ENCODE results near the gene ZGLP1. TPM values are rescaled to one million over a fixed set of nuclear protein-coding genes. Genes with fewer than 3 reads are reported as not detected.
"Not testable (repeated sequence)": the region's sequence is repeated elsewhere in the genome, so short reads cannot be mapped to it uniquely, and the experiment has no call there.

Gene ZGLP1
- polyA plus RNA-seq, 3 donors = 5.8 to 10.2 (median 7.5) TPM

DNA sequence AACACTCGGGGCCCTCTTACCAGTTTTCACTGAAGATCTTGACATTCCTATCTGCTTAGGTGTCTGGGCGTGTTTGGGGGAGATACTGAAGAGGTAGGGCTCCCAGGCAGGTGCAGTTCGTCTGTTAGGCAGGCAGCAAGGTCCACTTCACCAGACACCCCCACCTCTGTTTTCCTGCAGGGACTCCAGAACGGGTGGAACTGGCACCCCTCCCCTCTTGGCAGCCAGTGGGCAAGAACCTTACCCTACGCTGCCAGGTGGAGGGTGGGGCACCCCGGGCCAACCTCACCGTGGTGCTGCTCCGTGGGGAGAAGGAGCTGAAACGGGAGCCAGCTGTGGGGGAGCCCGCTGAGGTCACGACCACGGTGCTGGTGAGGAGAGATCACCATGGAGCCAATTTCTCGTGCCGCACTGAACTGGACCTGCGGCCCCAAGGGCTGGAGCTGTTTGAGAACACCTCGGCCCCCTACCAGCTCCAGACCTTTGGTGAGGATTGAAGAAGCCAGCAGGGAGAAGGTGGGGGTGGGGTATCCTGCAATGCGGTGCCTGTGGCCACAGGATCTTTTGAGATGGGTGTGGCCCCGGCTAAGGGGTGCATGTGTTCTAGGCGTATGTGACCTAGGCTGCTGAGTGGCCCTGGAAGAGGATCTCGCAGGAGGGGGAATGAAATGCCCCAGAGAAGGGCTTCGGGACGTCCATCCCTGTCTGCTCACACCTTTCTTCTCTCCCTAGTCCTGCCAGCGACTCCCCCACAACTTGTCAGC, 26.1 kb downstream of the ZGLP1 start:
- no peak for DNase-seq

DNA sequence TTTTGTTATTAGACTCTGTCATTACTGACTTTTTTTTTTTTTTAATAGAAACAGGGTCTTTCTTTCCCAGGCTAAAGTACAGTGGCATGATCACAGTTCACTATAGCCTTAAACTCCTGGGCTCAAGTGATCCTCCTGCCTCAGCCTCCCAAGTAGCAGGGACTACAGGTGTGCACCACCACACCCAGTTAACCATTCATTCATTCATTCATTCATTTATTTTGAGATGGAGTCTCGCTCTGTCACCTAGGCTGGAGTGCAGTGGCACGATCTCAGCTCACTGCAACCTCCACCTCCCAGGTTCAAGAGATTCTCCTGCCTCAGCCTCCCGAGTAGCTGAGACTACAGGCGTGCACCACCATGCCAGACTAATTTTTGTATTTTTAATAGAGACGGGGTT, 27.6 kb downstream of the ZGLP1 start:
- not testable (repeated sequence) for DNase-seq

DNA sequence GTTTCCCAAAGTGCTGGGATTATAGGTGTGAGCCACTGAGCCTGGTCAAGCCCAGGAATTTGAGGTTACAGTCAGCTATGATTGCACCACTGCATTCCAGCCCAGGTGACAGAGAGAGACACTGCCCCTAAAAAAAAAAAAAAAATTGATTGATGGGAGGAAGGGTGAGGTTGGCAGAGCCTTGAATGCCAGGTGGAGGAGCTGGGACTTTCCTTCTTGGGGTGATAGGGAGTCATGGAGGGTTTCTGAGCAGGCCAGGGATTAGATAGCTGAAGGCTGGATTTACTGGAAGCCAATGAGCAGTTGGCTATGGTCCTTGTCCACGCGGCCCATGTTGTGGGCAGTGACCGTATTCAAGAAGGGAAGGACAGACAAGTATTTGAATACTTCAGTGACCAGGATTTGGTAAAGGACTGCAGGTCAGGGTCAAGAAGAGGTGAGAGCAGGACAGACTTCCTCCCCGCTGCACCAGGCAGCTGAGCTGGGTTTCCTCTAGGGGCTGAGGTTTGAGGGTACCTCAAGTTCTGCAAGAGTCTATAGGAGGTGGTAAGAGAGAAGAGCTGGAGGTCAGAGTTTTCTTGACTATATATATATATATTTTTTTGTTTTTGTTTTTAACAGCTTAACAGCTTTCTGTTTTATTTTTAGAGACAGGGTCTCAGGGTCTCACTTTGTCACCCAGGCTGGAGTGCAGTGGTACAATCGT, 29.7 kb downstream of the ZGLP1 start:
- DNase-seq = no peak

DNA sequence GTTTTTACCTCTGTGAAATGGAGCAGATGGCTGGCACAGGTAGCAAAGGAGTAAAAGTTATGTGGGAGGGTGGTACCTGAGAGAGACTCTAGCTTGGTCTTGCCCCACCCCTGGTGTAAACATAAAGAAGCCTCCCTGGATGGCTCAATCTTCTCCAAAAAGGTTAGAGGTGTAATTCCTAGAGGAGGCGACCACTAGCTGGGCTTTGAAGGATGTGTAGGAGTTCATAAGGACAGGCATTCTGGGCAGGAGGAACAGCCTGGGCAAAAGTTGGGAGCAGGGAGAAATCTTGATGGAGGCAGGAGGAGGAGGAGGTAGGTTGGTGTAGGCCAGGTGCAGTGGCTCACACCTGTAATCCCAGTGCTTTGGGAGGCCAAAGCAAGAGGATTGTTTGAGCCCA, 30.7 kb downstream of the ZGLP1 start:
- no peak for DNase-seq

DNA sequence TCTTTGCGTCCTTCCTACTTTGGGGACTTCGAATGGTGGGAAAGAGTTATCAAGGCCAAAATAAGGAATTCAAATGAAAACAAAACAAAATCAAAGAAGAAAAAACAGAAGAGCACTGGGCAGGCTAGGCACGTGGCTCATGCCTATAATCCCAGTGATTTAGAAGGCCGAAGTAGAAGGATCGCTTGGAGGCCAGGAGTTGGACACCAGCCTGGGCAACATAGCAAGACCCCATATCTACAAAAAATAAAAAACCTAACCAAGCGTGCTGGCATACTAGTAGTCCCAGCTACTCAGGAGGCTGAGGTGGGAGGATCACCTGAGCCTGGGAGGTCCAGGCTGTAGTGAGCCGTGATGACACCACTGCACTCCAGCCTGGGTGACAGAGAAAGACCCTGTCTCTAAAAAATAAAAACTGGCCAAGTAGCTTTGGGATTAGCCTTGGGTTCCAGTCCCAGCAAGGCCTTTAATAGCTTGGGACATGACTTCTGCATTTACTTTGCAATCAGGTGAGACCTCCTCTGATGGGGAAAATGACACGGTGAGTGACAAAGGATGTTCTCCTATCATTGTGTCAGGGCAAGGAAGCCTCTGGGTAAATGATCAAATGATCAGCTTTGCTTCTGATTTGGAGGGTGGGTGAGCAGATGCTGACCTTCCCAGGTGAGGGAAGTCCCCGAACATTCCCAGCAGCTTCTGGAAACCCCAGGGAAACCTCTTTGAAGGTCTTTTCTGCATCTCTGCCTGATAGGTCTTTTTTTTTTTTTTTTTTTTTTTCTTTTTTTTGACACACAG, 31.6 kb downstream of the ZGLP1 start:
- DNase-seq = no peak

DNA sequence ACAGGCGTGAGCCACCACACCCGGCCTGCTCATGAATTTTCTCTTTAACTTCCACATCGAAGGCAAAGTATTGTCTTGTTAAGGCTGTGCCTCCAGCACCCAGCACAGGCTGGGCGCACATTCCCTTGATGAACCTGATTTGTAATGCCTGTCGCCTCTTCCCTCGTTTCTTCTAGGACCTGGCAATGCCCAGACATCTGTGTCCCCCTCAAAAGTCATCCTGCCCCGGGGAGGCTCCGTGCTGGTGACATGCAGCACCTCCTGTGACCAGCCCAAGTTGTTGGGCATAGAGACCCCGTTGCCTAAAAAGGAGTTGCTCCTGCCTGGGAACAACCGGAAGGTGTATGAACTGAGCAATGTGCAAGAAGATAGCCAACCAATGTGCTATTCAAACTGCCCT, 35.0 kb downstream of the ZGLP1 start:
- DNase-seq = no peak

DNA sequence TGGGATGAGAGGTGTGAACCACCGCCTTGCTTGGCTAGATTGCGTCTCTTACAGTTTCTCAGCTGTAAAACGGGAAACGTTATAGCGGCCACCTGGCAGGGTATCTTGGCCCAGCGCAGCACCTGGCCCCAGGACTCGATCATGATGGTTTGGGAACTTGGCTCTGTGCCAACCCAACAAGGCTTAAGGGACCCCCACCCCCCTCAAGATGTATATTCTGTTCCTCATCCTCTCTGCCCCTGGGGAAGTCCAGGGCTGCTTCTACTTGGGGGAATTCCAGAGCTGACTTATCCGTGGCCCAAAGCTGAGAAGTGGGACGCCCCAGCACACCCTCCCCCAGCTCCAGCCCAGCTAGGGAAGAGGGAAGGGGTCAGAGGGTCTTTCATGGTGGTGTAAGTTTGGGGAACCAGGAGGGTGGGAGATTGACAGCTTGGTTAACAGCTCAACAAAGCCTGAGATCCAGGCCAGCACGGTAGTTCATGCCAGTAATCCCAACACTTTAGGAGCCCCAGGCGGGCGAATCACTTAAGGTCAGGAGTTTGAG, 38.0 kb downstream of the ZGLP1 start:
- no peak for DNase-seq

DNA sequence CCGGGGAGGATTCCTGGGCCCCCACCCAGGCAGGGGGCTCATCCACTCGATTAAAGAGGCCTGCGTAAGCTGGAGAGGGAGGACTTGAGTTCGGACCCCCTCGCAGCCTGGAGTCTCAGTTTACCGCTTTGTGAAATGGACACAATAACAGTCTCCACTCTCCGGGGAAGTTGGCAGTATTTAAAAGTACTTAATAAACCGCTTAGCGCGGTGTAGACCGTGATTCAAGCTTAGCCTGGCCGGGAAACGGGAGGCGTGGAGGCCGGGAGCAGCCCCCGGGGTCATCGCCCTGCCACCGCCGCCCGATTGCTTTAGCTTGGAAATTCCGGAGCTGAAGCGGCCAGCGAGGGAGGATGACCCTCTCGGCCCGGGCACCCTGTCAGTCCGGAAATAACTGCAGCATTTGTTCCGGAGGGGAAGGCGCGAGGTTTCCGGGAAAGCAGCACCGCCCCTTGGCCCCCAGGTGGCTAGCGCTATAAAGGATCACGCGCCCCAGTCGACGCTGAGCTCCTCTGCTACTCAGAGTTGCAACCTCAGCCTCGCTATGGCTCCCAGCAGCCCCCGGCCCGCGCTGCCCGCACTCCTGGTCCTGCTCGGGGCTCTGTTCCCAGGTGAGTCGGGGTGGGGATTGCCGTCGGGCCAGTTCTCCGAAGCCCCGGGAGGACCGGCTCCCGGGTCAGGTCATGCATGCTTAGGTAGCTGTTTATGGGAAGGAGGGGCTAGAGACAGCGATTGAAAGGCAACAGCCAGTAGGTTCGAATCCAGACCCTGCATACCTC, 38.8 kb downstream of the ZGLP1 start, which contains the start of gene ICAM1:
Gene ICAM1 (plus strand): TSS at position 505 of the 779 bp plus-strand sequence. CDS start 40 bp downstream, at position 545.
- no peak for DNase-seq

DNA sequence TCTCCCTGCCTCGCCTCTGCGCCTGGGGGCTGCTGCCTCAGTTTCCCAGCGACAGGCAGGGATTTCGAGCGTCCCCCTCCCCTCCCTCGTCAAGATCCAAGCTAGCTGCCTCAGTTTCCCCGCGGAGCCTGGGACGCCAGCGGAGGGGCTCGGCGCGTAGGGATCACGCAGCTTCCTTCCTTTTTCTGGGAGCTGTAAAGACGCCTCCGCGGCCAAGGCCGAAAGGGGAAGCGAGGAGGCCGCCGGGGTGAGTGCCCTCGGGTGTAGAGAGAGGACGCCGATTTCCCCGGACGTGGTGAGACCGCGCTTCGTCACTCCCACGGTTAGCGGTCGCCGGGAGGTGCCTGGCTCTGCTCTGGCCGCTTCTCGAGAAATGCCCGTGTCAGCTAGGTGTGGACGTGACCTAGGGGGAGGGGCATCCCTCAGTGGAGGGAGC, 39.4 kb downstream of the ZGLP1 start:
- no peak for DNase-seq

DNA sequence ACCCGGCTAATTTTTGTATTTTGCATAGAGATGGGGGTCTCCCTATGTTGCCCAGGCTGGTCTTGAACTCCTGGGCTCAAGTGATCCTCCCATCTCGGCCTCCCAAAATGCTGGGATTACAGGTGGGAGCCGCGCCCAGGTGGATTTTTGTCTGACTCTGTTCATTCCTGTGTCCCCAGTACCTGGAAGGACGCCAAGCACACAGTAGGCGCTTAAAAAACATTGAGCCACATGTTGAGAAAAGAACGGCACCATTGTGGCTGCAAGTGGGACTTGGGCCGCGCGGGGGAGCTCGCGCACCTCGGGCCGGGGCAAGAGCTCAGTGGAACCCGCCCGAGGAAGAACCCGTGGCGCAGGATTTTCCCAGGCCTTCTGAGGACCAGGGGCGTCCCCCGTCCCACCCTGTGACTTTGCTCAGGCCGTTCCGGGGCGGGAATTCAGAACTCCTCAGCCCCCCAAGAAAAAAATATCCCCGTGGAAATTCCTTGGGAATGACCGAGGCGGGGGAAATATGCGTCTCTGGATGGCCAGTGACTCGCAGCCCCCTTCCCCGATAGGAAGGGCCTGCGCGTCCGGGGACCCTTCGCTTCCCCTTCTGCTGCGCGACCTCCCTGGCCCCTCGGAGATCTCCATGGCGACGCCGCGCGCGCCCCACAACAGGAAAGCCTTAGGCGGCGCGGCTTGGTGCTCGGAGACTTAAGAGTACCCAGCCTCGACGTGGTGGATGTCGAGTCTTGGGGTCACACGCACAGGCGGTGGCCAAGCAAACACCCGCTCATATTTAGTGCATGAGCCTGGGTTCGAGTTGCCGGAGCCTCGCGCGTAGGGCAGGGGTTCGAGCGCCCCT, 40.1 kb downstream of the ZGLP1 start:
- DNase-seq = peak; percentile 62

DNA sequence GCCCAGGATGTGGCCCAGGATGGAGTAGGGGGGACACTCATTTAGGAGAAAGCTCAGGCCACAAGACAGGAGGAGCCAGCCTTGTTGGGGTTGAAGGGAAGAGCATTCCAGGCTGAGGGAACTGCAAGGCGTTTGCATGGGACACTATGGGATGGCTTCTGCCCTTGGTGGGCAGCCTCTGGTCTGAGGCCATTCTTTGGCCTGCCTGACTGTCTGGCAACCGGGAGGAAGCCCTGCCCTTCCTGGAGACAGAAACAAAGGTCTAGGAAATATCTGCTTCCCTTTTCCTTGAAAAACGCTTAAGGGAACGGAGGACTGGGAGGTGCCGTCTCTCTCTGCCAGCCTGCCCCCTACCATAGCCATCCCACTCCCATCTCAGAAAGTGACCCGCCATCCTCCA, 41.5 kb downstream of the ZGLP1 start:
- no peak for DNase-seq

DNA sequence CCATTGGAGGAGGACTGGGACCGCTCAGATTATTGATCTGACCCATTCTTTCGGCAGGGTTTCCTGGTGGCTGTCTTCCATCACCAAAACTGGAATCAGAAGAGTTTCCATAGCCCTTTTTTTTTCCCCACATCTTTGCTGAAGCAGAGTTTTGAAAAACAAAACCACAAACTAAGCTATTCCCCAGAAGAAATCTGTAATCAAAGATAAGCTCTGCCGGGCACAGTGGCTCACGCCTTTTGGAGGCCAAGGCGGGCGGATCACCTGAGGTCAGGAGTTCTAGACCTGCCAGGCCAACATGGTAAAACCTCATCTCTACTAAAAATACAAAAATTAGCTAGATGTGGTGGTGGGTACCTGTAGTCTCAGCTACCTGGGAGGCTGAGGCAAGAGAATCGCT, 42.9 kb downstream of the ZGLP1 start:
- no peak for DNase-seq

DNA sequence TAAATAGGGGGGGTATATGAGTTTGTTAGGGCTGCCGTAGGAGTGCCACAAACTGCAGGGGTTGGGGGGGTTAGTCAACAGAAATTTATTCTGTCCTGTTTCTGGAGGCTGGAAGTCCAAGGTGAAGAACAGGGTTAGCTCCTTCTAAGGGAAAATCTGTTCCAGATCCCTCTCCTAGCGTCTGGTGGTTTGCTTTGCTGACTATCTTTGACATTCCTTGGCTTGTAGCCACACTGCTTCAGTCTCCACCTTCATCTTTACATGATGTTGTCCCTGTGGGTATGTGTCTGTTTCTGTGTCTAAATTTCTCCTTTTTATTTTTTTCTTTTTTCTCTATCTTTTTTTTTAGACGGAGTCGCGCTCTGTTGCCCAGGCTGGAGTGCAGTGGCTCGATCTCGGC, 46.8 kb downstream of the ZGLP1 start:
- no peak for DNase-seq

DNA sequence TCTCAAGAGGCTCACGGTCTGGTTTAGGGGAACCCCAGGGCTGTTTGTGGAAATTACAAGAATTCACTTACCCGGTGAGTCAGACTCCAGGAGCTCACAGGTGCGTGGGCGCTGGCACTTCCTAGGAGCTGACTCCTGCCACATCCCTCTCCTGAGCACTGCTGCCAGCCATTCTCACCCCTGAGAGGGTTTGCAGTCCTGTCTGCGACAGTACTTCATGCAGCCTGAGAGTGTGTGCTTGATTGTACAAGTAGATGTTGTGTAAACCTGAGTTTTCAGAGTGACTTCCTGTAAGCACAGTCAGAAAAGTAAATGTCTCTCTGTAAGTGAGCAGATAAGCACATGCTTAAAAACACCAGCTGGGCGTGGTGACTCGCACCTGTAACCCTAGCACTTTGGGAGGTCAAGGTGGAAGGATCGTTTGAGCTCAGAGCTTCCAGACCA, 49.5 kb downstream of the ZGLP1 start:
- DNase-seq = no peak

DNA sequence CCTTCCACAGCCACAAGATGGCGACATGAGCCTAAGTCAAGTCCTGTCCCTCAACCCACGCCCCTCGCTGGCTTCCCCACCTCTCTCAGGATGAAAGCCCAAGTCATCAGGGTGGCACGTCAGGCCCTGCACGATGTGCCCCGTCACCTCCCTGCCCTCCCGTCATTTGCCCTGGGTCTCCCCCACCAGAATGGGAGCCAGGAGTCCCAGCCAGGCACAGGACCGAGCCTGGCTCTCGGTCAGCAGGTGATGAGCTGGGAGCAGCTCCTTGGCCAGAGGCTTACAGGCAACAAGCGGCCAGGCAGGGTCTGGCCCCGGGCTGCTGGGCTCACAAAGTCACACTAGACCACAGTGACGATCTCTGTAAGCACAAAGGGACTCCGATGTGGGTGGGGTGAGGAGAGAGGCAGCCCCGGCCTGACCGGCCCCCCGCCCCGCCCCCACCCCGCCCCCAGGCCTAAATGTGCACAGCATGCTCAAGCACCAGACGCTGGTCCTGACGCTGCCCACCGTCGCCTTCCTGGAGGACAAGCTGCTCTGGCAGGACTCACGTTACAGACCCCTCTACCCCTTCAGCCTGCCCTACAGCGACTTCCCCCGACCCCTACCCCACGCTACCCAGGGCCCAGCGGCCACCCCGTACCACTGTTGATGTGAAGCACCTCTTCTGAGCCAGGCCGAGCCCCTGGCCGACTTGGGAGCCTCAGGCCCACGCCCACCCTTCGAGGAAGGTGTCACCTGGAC, 50.3 kb downstream of the ZGLP1 start:
- peak; percentile 89 for DNase-seq

DNA sequence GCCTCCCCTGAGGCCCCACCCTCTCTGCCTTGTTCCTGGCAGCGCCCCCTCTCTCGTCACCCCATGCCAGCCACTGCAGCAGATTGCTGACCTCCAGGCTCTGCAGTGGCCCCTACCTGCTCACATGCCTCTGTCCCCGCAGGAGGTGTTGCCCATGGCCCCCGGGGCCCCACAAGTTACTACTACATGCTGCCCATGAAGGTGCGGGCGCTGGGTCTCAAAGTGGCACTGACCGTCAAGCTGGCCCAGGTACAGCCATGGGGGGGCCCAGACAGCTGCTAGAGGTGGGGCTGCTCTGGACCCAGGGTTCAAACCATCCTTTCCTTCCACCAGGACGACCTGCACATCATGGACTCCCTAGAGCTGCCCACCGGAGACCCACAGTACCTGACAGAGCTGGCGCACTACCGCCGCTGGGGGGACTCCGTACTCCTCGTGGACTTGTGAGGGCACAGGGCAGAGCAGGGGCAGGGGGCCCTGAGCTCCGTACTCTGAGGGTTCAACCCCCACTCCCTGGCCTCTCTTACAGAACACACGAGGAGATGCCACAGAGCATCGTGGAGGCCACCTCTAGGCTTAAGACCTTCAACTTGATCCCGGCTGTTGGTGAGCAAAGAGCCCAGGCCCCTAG, 51.4 kb downstream of the ZGLP1 start:
- no peak for DNase-seq

DNA sequence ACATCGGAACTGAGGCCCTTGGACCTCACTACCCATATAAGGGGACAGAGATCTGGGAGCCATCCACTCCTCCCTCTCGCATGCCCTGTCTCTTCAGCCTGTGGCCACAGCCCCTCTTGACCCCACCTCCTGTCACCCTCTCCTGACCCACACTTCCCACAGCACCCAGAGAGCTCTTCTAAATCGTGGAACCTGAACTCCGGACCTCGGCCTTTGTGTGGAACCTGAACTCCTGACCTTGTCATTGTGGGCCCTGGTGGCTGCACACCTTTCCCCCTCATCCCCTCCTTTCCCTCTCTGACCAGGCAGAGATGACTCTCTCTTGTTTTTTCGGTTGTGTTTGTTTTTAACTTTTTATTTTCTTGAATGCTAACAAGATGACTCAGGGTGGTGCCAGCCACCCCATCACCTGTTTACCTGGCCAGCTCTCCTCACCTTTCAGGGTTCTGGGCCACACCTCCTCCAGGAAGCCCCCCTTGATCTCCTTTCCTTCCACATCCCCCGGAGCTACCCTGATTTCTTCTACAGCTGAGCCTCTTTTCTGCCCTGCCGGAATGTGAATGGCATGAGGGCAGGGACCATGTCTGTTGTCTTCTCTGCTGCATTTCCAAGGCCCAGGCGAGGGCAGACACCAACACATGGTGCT, 52.5 kb downstream of the ZGLP1 start:
- DNase-seq = no peak

DNA sequence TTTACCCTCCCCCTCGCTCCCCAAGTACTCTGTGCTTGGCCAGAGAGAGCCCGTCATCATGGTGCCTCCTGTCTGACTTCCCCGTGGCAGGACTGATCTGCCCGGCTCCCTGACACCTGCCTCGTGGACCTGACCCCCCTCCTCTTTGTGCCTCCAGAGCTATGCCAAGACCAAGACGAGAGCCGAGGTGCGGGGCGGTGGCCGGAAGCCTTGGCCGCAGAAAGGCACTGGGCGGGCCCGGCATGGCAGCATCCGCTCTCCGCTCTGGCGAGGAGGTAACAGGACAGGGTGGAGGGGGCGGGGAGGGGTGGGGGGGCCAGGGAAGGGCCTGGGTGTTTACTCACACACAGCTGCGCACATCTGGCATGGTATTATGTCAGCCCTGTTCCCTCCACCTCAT, 53.1 kb downstream of the ZGLP1 start:
- no peak for DNase-seq

DNA sequence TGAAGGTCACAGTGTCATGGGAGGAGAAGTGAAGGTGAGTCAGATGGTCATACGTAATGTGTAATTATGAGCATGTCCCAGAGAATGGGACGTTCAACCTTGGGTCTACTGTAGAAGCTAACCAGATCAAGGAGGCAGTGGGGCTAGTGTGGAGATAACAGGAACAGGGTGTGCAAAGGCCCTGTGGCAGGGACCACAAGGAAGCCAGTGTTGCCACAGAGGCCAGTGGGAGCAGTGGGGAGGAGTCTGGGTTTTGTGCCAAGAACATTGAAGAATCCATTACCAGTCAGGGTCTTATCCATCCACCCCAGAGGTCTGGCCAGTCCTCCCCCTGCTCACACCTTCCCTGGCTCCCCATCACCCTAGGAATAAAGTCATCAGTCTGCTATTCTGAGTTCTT, 54.3 kb downstream of the ZGLP1 start:
- no peak for DNase-seq

All from renal pelvis (tissue), 4 donors.